RCC 7860 (cell line): ENCODE measurements around the gene PMEPA1.

ENCODE experiments used
- DNase-seq: peaks from one replicate; pipeline ENCODE4 v3.0.0-alpha.2; 2015; ENCODE audit warnings: low spot score
- FAIRE-seq: peaks from 2 replicates; lab custom pipeline; 2012; peaks lifted over from hg19 to GRCh38; lab: Jason Lieb, UNC

The PMEPA1 gene

GRCh38 chr20:57680934-57681914, 28.6 kb downstream of the PMEPA1 start:
- FAIRE-seq = no peak

GRCh38 chr20:57680131-57680716, 29.6 kb downstream of the PMEPA1 start:
- FAIRE-seq (no peak), DNase-seq (no peak)

More at GRCh38 chr20:57680934-57681914, 28.6 kb downstream of the PMEPA1 start:
- no peak for DNase-seq

- DNase-seq (no peak), FAIRE-seq (no peak)
These were observed 30.7 kb downstream of the PMEPA1 start for GRCh38 chr20:57679113-57679512.

GRCh38 chr20:57678340-57678739, 31.5 kb downstream of the PMEPA1 start:
- no peak for FAIRE-seq

GRCh38 chr20:57677584-57677982, 32.2 kb downstream of the PMEPA1 start:
- no peak for DNase-seq
- FAIRE-seq = no peak

More at GRCh38 chr20:57678340-57678739, 31.5 kb downstream of the PMEPA1 start:
- no peak for DNase-seq

GRCh38 chr20:57676589-57677583, 32.9 kb downstream of the PMEPA1 start:
- DNase-seq (no peak), FAIRE-seq (no peak)

- DNase-seq (no peak), FAIRE-seq (no peak)
These were observed 34.0 kb downstream of the PMEPA1 start for GRCh38 chr20:57675773-57676172.

- FAIRE-seq (no peak), DNase-seq (no peak)
These were observed 36.8 kb downstream of the PMEPA1 start for GRCh38 chr20:57672953-57673575.

GRCh38 chr20:57672164-57672563, 37.7 kb downstream of the PMEPA1 start:
- FAIRE-seq = no peak
- DNase-seq = no peak

- FAIRE-seq = no peak
- no peak for DNase-seq
These were observed 38.2 kb downstream of the PMEPA1 start for GRCh38 chr20:57671662-57672061.

- FAIRE-seq (no peak), DNase-seq (no peak)
These were observed 38.8 kb downstream of the PMEPA1 start for GRCh38 chr20:57671072-57671391.

- no peak for DNase-seq
- FAIRE-seq = no peak
These were observed 39.3 kb downstream of the PMEPA1 start for GRCh38 chr20:57670288-57671071.

- DNase-seq (no peak), FAIRE-seq (no peak)
These were observed 40.2 kb downstream of the PMEPA1 start for GRCh38 chr20:57669632-57670031.

- no peak for FAIRE-seq
- DNase-seq = no peak
These were observed 41.7 kb downstream of the PMEPA1 start for GRCh38 chr20:57667924-57668782.

GRCh38 chr20:57667388-57667787, 42.4 kb downstream of the PMEPA1 start:
- FAIRE-seq = no peak

GRCh38 chr20:57666834-57667157, 43.0 kb downstream of the PMEPA1 start:
- FAIRE-seq = no peak
- no peak for DNase-seq

More at GRCh38 chr20:57667388-57667787, 42.4 kb downstream of the PMEPA1 start:
- no peak for DNase-seq

- FAIRE-seq (no peak), DNase-seq (no peak)
These were observed 43.5 kb downstream of the PMEPA1 start for GRCh38 chr20:57666106-57666833.

GRCh38 chr20:57665589-57665971, 44.2 kb downstream of the PMEPA1 start:
- DNase-seq = no peak
- no peak for FAIRE-seq
